HL-60 (cell line): ENCODE results near the gene ITPK1.

ENCODE experiments used
- DNase-seq, 2 experiments: peaks; one replicate each; pipeline ENCODE4 v3.0.0-alpha.2; 2010 to 2020; ENCODE audit warnings: low read depth in 1 of 2, low spot score in 1 of 2
- H3K27ac ChIP-seq: fragments of 250-450 bp; sonication (Bioruptor Pico); replicated peaks from 2 replicates; pipeline ENCODE4 v1.5.1; 2020; ENCODE audit warnings: mild to moderate bottlenecking, moderate library complexity
- H3K27me3 ChIP-seq: fragments of 250-450 bp; sonication (Bioruptor Pico); 2 replicates; pipeline ENCODE4 v1.5.1; 2021; ENCODE audit warnings: mild to moderate bottlenecking, moderate library complexity; ENCODE audit not compliant: insufficient read depth, poor library complexity, severe bottlenecking
- H3K4me3 ChIP-seq: replicated peaks from 2 replicates; pipeline ENCODE4 v1.5.1; 2011; ENCODE audit warnings: mild to moderate bottlenecking, control low read depth, low read length; ENCODE audit not compliant: insufficient read depth
- CTCF ChIP-seq: IDR thresholded peaks from one replicate; pipeline ENCODE4 v1.5.1; 2011; ENCODE audit warnings: low read length, control low read depth, inconsistent platforms; ENCODE audit not compliant: insufficient read depth
- GABPA ChIP-seq: IDR thresholded peaks from 2 replicates; pipeline ENCODE4 v1.6.1; 2012; ENCODE audit warnings: low read depth
- POLR2AphosphoS5 ChIP-seq: IDR thresholded peaks from 2 replicates; pipeline ENCODE4 v1.6.1; 2012; ENCODE audit warnings: low read depth
- REST ChIP-seq: IDR thresholded peaks from 2 replicates; pipeline ENCODE4 v1.6.1; 2012; ENCODE audit warnings: low read depth; ENCODE audit not compliant: insufficient replicate concordance
- SPI1 ChIP-seq: IDR thresholded peaks from 2 replicates; pipeline ENCODE4 v1.6.1; 2012; ENCODE audit warnings: low read depth, mild to moderate bottlenecking, borderline replicate concordance

Gene ITPK1

GRCh38 chr14:92942136-92942535, 173.6 kb downstream of the ITPK1 start:
- TF ChIP-seq GABPA (no peak), POLR2AphosphoS5 (no peak), CTCF (no peak), SPI1 (no peak), REST (no peak)
- Histone ChIP-seq H3K27me3 (no peaks in the 10 kb centered on the region), H3K27ac (no peak overlapping the region), H3K4me3 (no peak overlapping the region)
- no peak for DNase-seq

GRCh38 chr14:92941531-92941930, 174.2 kb downstream of the ITPK1 start:
- TF ChIP-seq SPI1 (no peak), POLR2AphosphoS5 (no peak), GABPA (no peak), REST (no peak), CTCF (no peak)
- Histone ChIP-seq H3K4me3 (no peak overlapping the region), H3K27me3 (no peaks in the 10 kb centered on the region), H3K27ac (no peak overlapping the region)
- no peak for DNase-seq

- H3K27me3 ChIP-seq, result no peaks in the 10 kb centered on the region
- no peak for DNase-seq
- TF ChIP-seq POLR2AphosphoS5, result no peak
- TF ChIP-seq REST, result no peak
- TF ChIP-seq SPI1, result no peak
- TF ChIP-seq CTCF, result no peak
- no peak for TF ChIP-seq GABPA
- no peak overlapping the region for H3K27ac ChIP-seq
- H3K4me3 ChIP-seq, result no peak overlapping the region
Measured at GRCh38 chr14:92940543-92940942, 175.2 kb downstream of the ITPK1 start.
